PC-3 (cell line): ENCODE results near the gene PDYN.

Experiments
- EZH2 ChIP-seq: fragments of 300-600 bp; sonication (generic); IDR thresholded peaks from one replicate; pipeline ENCODE4 v1.6.1; 2017; ENCODE audit warnings: antibody characterized with exemption, mild to moderate bottlenecking, low read length; ENCODE audit not compliant: unreplicated experiment
- EZH2phosphoT487 ChIP-seq: fragments of 300-600 bp; sonication (generic); IDR thresholded peaks from 2 replicates; pipeline ENCODE4 v1.6.1; 2018; ENCODE audit warnings: mild to moderate bottlenecking, antibody characterized with exemption, low read length, borderline replicate concordance
- TF ChIP-seq, protein P1 (sequence below): fragments of 300-600 bp; sonication (generic); conservative IDR thresholded peaks from 2 replicates; pipeline ENCODE4 v1.5.1; 2017; ENCODE audit warnings: antibody characterized with exemption, low read depth, mild to moderate bottlenecking, low read length

DNA sequence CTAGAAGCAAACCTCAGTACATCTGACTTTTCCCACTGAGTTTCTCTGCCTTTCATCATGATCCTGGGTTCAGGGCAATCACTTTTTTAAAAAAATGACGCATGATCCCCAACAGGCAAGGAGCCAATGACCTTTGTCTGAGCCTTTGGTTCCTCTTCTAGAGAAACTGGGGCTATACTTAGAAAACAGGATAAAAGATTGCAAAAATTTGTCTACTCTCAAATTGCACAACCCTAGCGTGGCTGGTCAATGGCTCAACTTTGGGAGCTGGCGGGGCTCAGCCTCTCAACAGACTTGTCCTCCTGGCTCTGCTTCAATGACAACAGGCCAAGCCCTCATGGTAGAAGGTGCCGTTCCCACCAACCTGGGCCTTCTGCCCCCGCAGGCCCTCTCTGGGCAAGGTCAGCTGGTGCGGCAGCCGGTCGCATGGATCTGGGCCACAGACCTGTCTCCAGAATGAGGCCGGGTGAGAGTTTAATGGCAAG, 48.7 kb downstream of the PDYN start:
- TF ChIP-seq EZH2: no peak
- TF ChIP-seq, protein P1, sequence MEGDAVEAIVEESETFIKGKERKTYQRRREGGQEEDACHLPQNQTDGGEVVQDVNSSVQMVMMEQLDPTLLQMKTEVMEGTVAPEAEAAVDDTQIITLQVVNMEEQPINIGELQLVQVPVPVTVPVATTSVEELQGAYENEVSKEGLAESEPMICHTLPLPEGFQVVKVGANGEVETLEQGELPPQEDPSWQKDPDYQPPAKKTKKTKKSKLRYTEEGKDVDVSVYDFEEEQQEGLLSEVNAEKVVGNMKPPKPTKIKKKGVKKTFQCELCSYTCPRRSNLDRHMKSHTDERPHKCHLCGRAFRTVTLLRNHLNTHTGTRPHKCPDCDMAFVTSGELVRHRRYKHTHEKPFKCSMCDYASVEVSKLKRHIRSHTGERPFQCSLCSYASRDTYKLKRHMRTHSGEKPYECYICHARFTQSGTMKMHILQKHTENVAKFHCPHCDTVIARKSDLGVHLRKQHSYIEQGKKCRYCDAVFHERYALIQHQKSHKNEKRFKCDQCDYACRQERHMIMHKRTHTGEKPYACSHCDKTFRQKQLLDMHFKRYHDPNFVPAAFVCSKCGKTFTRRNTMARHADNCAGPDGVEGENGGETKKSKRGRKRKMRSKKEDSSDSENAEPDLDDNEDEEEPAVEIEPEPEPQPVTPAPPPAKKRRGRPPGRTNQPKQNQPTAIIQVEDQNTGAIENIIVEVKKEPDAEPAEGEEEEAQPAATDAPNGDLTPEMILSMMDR: no peak
- no peak for TF ChIP-seq EZH2phosphoT487
